ENCODE data around the gene MST1R.

- no peak for TF ChIP-seq GATA1 (IDR thresholded peaks at IDR 0.05; ENCODE audit: low read depth, low read length)
- TF ChIP-seq POLR2A (IDR thresholded peaks at IDR 0.05; ENCODE audit: low read length): no peak
Measured at GRCh38 chr3:49869525-49870126, 34.0 kb downstream of the MST1R start, which contains the start of gene CAMKV.

Data from erythroblast (primary cell).